SK-N-MC (cell line): Measurements from ENCODE around the gene DNMBP.
"Not testable (repeated sequence)": the region's sequence is repeated elsewhere in the genome, so short reads cannot be mapped to it uniquely, and the experiment has no call there.

ENCODE experiments used
- DNase-seq: peaks from one replicate; pipeline ENCODE4 v3.0.0-alpha.2; 2011; ENCODE audit warnings: low read depth, low spot score
- H3K27ac ChIP-seq: fragments of 200-600 bp; sonication (generic); 2 replicates; pipeline ENCODE4 v1.5.1; 2016; ENCODE audit warnings: mixed run types
- H3K36me3 ChIP-seq: fragments of 200-600 bp; sonication (generic); 2 replicates; pipeline ENCODE4 v1.6.1; 2017; ENCODE audit warnings: antibody characterized with exemption, low read length, mixed read lengths; ENCODE audit not compliant: insufficient read depth
- H3K4me3 ChIP-seq: fragments of 200-600 bp; sonication (generic); 2 replicates; pipeline ENCODE4 v1.5.1; 2016
- H3K9ac ChIP-seq: fragments of 200-600 bp; sonication (generic); 2 replicates; pipeline ENCODE4 v1.8.0; 2017; ENCODE audit warnings: mixed run types, mixed read lengths; ENCODE audit not compliant: insufficient read length
- H3K9me3 ChIP-seq: fragments of 200-600 bp; sonication (generic); 2 replicates; pipeline ENCODE4 v1.6.1; 2017; ENCODE audit warnings: low read depth, mild to moderate bottlenecking, antibody characterized with exemption, low read length, moderate library complexity, mixed read lengths
- EZH2 ChIP-seq: fragments of 200-600 bp; sonication (generic); IDR thresholded peaks from one replicate; pipeline ENCODE4 v1.6.1; 2017; ENCODE audit warnings: antibody characterized with exemption
- FOXP2 ChIP-seq: optimal IDR thresholded peaks from 2 replicates; pipeline ENCODE3; 2011; ENCODE audit warnings: mild to moderate bottlenecking, moderate library complexity; ENCODE audit not compliant: insufficient read depth; ENCODE audit errors: extremely low read length, control extremely low read depth
- POLR2AphosphoS5 ChIP-seq: IDR thresholded peaks from 2 replicates; pipeline ENCODE4 v1.6.1; 2012; ENCODE audit warnings: mild to moderate bottlenecking, low read depth, low read length, borderline replicate concordance

DNMBP gene

GRCh38 chr10:99938563-99938962 lies 71.2 kb downstream of the DNMBP start:
- no peak overlapping the region for H3K9ac ChIP-seq
- TF ChIP-seq POLR2AphosphoS5: no peak
- no peak for TF ChIP-seq FOXP2
- no peak for TF ChIP-seq EZH2
- no peaks in the 10 kb centered on the region for H3K36me3 ChIP-seq
- H3K4me3 ChIP-seq: no peak overlapping the region
- no peak for DNase-seq
- no peaks in the 10 kb centered on the region for H3K9me3 ChIP-seq
- no peak overlapping the region for H3K27ac ChIP-seq

DNA sequence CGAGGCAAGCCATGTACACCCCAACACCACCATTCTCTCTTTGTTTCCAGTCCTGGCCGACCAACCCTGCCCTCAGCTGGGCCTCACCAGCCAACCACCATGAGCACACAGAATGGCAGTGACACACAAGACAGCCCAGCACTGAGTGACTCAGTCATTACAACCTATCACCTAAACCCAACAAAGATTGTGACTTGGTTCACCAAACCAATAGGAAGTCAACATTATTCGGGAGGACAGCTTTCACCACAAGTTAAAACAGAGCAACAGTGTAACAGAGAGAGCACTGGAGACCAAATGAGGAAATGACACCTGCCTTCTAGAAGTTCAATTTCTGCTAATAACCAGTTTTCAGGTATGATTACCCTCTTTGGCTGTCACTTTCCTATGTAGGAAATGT lies 72.1 kb downstream of the DNMBP start:
- no peak overlapping the region for H3K27ac ChIP-seq
- TF ChIP-seq FOXP2 (no peak), POLR2AphosphoS5 (no peak), EZH2 (no peak)
- no peak overlapping the region for H3K4me3 ChIP-seq
- no peak for DNase-seq
- no peaks in the 10 kb centered on the region for H3K9me3 ChIP-seq
- H3K9ac ChIP-seq: no peak overlapping the region
- no peaks in the 10 kb centered on the region for H3K36me3 ChIP-seq

DNA sequence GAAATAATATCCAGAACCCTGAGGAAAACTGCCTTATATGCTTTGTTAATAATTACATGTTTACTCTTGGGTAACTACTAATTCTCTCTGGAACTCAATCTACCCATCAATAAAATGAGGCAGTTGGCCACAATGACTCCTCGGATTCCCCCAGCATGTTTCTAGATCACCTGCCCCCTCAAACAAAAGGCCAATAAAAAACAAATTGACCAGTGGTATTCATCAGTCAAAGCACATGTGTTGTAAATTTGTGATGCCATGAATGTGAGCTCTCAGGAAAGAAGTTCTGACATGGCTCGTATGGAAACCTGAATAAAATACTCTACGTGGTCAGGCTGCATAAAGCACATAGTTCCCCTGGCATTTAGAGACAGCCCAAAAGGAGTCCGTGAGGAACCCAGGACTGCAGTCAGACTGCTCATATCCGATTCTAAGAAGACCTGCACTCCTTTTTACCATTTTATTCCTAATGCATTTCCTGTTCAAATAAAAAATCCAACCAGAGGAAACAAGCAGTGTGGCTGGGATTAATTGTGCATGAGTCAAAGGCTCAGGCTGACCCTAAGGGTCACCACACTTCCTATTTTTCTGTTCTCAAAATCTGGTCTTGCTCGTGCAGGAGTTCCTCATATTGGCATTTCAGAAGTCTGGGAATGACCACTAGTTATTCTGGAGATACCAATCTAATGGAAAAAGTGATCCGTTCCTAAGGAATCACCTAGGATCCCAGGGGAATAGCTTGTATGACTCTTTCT lies 77.4 kb downstream of the DNMBP start:
- H3K9me3 ChIP-seq, H3K9ac ChIP-seq, DNase-seq, H3K4me3 ChIP-seq, H3K27ac ChIP-seq, H3K36me3 ChIP-seq: not testable (repeated sequence)

DNA sequence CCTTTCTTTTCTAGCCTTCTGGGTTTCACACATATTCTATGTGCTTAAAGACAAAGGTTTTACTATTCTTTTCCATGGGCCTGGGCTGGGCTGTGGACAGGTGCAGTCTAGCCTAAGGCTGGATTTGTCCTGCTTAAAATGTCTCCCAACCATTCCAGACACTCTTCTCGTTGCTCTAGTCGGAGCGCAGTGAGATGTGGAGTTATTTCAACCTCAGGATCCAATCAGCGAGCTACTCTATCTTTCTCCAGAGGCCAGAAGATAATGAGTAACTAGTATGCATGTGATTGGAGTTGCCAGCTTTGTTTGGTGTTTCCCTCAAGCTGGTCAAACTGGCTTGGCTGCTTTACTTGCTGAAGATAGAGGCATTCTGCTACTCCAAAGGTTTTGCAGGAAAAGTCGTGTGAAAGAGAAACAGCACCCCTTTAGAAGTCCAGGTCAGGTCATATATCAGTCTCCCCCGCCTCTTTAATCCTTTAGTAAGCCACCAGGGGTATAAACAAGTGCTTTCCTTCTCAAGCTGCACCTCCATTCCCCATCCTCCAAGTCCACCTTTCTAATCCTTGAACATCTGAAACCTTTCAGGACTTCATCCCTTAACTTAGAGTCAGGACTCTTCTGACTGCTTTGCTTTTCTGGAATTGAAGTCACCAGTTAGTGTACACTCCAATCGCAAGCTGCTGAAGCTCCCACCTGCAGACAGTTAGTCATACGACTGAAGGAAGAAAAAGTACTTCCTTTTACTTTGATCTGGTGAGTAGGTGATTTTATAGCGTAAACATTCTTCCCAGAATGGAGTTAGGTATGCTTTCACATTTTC lies 78.8 kb downstream of the DNMBP start:
- no peak overlapping the region for H3K4me3 ChIP-seq
- no peaks in the 10 kb centered on the region for H3K9me3 ChIP-seq
- TF ChIP-seq FOXP2 (no peak), EZH2 (no peak), POLR2AphosphoS5 (no peak)
- H3K27ac ChIP-seq: no peak overlapping the region
- DNase-seq: no peak
- no peaks in the 10 kb centered on the region for H3K36me3 ChIP-seq
- no peak overlapping the region for H3K9ac ChIP-seq

DNA sequence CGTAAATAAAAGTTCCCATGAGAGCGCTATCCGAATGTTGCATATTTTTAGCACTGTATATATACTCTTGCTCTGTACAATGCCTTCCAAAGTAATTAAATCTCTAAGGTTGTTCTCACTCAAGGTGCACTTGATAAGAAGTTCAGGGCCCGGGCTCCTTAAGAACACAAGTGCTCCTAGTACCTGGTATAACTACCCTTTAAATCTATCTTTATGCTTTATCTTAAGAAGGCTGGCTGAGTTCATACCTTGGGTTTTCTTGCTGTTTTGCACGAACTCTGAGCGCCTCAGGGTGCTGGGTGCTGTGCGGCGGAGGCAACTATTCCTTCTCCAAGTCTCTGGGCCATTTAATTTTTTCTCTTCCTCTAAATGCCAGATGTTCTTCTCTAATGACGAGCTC lies 80.4 kb downstream of the DNMBP start:
- DNase-seq: no peak
- no peaks in the 10 kb centered on the region for H3K9me3 ChIP-seq
- H3K4me3 ChIP-seq: no peak overlapping the region
- no peak overlapping the region for H3K27ac ChIP-seq
- H3K36me3 ChIP-seq: no peaks in the 10 kb centered on the region
- TF ChIP-seq FOXP2 (no peak), EZH2 (no peak), POLR2AphosphoS5 (no peak)
- H3K9ac ChIP-seq: no peak overlapping the region

- H3K36me3 ChIP-seq: no peaks in the 10 kb centered on the region
- H3K4me3 ChIP-seq: no peak overlapping the region
- TF ChIP-seq POLR2AphosphoS5 (no peak), FOXP2 (no peak), EZH2 (no peak)
- no peaks in the 10 kb centered on the region for H3K9me3 ChIP-seq
- no peak overlapping the region for H3K9ac ChIP-seq
- no peak overlapping the region for H3K27ac ChIP-seq
- no peak for DNase-seq
Observed at GRCh38 chr10:99927721-99928280, 81.9 kb downstream of the DNMBP start.

GRCh38 chr10:99926925-99927720 lies 82.6 kb downstream of the DNMBP start:
- TF ChIP-seq EZH2: no peak
- no peak for TF ChIP-seq FOXP2
- no peak for TF ChIP-seq POLR2AphosphoS5
- H3K36me3 ChIP-seq: no peaks in the 10 kb centered on the region
- H3K4me3 ChIP-seq: no peak overlapping the region
- DNase-seq: no peak
- H3K9ac ChIP-seq: no peak overlapping the region
- H3K9me3 ChIP-seq: no peaks in the 10 kb centered on the region
- H3K27ac ChIP-seq: no peak overlapping the region
